GM12878 (cell line): ENCODE measurements around the gene NEK8. TPM values are rescaled to one million over a fixed set of nuclear protein-coding genes. Genes with fewer than 3 reads are reported as not detected.

Source experiments
- ATAC-seq: fragments of 200-7000 bp; cut with Tn5 transposase; 3 replicates; pipeline ENCODE4 v1.9.1; 2020; ENCODE audit warnings: mild to moderate bottlenecking, moderate library complexity
- BruUV-seq: library from RNA; stranded (reverse); fragments of 400-500 nt; replicated peaks from 2 replicates; lab custom pipeline; 2021; lab: Mats Ljungman, UMichigan
- CTCF ChIA-PET: fragments of 300-600 bp; sonication (Branson Sonifier 250); formaldehyde crosslinking; extraction: SDS; loops from one replicate; lab custom pipeline; 2021; ENCODE audit warnings: inconsistent platforms; lab: Yijun Ruan, JAX
- POLR2A ChIA-PET: fragments of 350-600 bp; formaldehyde crosslinking; extraction: SDS; loops from one replicate; lab custom pipeline; 2021; ENCODE audit warnings: inconsistent platforms; lab: Charles Lee
- RAD21 ChIA-PET: fragments of 300-600 bp; sonication (Branson Sonifier 250); formaldehyde crosslinking; loops from one replicate; lab custom pipeline; 2023; ENCODE audit warnings: antibody characterized with exemption; ENCODE audit not compliant: unreplicated experiment; lab: Charles Lee
- SMC1A ChIA-PET: fragments of 300-600 bp; sonication (Branson Sonifier 250); formaldehyde crosslinking; loops from one replicate; lab custom pipeline; 2023; ENCODE audit not compliant: unreplicated experiment, uncharacterized antibody; lab: Charles Lee
- DNase-seq: peaks from one replicate; pipeline ENCODE4 v3.0.0-alpha.2; 2011; ENCODE audit warnings: low read depth, low spot score
- FAIRE-seq: peaks from 3 replicates; lab custom pipeline; 2011; peaks lifted over from hg19 to GRCh38; lab: Jason Lieb, UNC
- H2AFZ ChIP-seq: 2 replicates; pipeline ENCODE4 v1.6.0; 2011; ENCODE audit warnings: low read depth, low read length, control low read depth; ENCODE audit not compliant: control insufficient read depth
- H3K27ac ChIP-seq: 2 replicates; pipeline ENCODE4 v1.5.1; 2011; ENCODE audit warnings: control low read depth; ENCODE audit not compliant: control insufficient read depth, insufficient read depth
- H3K27me3 ChIP-seq, 2 experiments: replicated peaks in 1 of 2; 2 replicates each; pipeline versions ENCODE4 v1.6.0 to v1.6.1; 2011; ENCODE audit warnings: low read length in 1 of 2; ENCODE audit not compliant: control insufficient read depth in 2 of 2, insufficient read depth in 2 of 2
- H3K36me3 ChIP-seq, 2 experiments: 2 replicates each; pipeline ENCODE4 v1.5.1; 2011; ENCODE audit warnings: low read length in 1 of 2; ENCODE audit not compliant: control insufficient read depth in 2 of 2, insufficient read depth in 2 of 2
- H3K4me1 ChIP-seq: 2 replicates; pipeline ENCODE4 v1.6.1; 2011; ENCODE audit warnings: mild to moderate bottlenecking, low read length, moderate library complexity, mixed read lengths; ENCODE audit not compliant: control insufficient read depth, insufficient read depth
- H3K4me2 ChIP-seq: 2 replicates; pipeline ENCODE4 v1.6.0; 2011; ENCODE audit warnings: control low read depth; ENCODE audit not compliant: control insufficient read depth, insufficient read depth
- H3K4me3 ChIP-seq: fragments of 200-600 bp; sonication (generic); 2 replicates; pipeline ENCODE4 v1.5.1; 2016
- H3K79me2 ChIP-seq: 2 replicates; pipeline ENCODE4 v1.6.0; 2011; ENCODE audit warnings: low read length; ENCODE audit not compliant: control insufficient read depth, insufficient read depth
- H3K9ac ChIP-seq: 2 replicates; pipeline ENCODE4 v1.8.0; 2011; ENCODE audit warnings: low read length, control low read depth, mixed read lengths; ENCODE audit not compliant: control insufficient read depth, insufficient read depth
- H3K9me3 ChIP-seq: replicated peaks from 3 replicates; pipeline ENCODE4 v1.5.1; 2011; ENCODE audit warnings: mild to moderate bottlenecking, low read length; ENCODE audit not compliant: control insufficient read depth, insufficient read depth
- H4K20me1 ChIP-seq: 2 replicates; pipeline ENCODE4 v1.6.0; 2011; ENCODE audit not compliant: control insufficient read depth, insufficient read depth
- BRCA1 ChIP-seq: IDR thresholded peaks from 2 replicates; pipeline ENCODE4 v1.6.1; 2011; ENCODE audit warnings: low read depth, low read length, improper control_type of control experiment
- KAT2A ChIP-seq: conservative IDR thresholded peaks from 2 replicates; pipeline ENCODE4 v1.6.1; 2011; ENCODE audit warnings: low read depth, low read length; ENCODE audit not compliant: control insufficient read depth
- MYC ChIP-seq: IDR thresholded peaks from 2 replicates; pipeline ENCODE4 v1.6.1; 2011; ENCODE audit warnings: mild to moderate bottlenecking, low read length, moderate library complexity, inconsistent platforms; ENCODE audit not compliant: insufficient read depth, insufficient replicate concordance, insufficient read length, severe bottlenecking
- WGBS: methylation state at CpG from one replicate; pipeline ENCODE4 v1.1.6; 2016; ENCODE audit warnings: low lambda C conversion rate; ENCODE audit not compliant: insufficient replicate concordance, insufficient coverage; ENCODE audit errors: missing lambda C conversion rate; 5-methylcytosine and 5-hydroxymethylcytosine counted together
- in situ Hi-C: fragments of 300-500 bp; cut with MboI; formaldehyde crosslinking; loops from 9 replicates; pipeline ENCODE4 v1.14.3; 2018; ENCODE audit warnings: mixed read lengths
- intact Hi-C: fragments of 100-400 bp; cut with micrococcal nuclease; formaldehyde crosslinking; loops from one replicate; pipeline ENCODE4 v1.14.2; 2022; ENCODE audit not compliant: unreplicated experiment
- polyA plus RNA-seq, 11 experiments: library from polyadenylated mRNA; depleted of rRNA in 4 of 11; unstranded in 6 of 11; stranded (reverse) in 5 of 11; fragments of >200 nt; fragmentation: Nextera tagmentation in 4 of 11; fragmentation: Illumina TruSeq in 1 of 11; extraction: Ambion mirVana in 4 of 11; extraction: Trizol in 1 of 11; gene quantifications; 1 replicate in 1 of 11; 2 replicates in 10 of 11; pipeline versions ENCODE4 v1.2.1 to v1.2.3, GENCODE V29; 2011 to 2016; ENCODE audit warnings: inconsistent platforms in 2 of 11, missing spikeins in 2 of 11, low read depth in 1 of 11
- total RNA-seq, 4 experiments: library from RNA; depleted of rRNA in 3 of 4; stranded (reverse); fragments of >200 nt in 3 of 4; fragmentation: Illumina TruSeq in 1 of 4; extraction: Trizol in 1 of 4; gene quantifications; 2 replicates each; pipeline versions ENCODE4 v1.2.1 to v1.2.3, GENCODE V29; 2013 to 2021
- TF ChIP-seq, protein P1 (sequence below): fragments of 150-350 bp; IDR thresholded peaks from 2 replicates; pipeline ENCODE4 v1.6.1; 2016; ENCODE audit warnings: low read depth, low read length
- TF ChIP-seq, protein P2 (sequence below): fragments of 450-650 bp; IDR thresholded peaks from 2 replicates; pipeline ENCODE4 v1.6.1; 2017; ENCODE audit warnings: borderline replicate concordance
- TF ChIP-seq, protein P3 (sequence below): fragments of 450-650 bp; IDR thresholded peaks from 2 replicates; pipeline ENCODE4 v1.6.1; 2018; ENCODE audit warnings: borderline replicate concordance, mild to moderate bottlenecking; ENCODE audit not compliant: partially characterized antibody
- TF ChIP-seq, protein P4 (sequence below): IDR thresholded peaks from 2 replicates; pipeline ENCODE4 v1.6.1; 2012; ENCODE audit warnings: improper control_type of control experiment, low read depth, low read length; ENCODE audit not compliant: insufficient replicate concordance

NEK8 gene
- total and polyA plus RNA-seq, 10 of the 15 experiments (the other 5 are each of a cell fraction or from before 2014, with no cell fraction given) = 2.3 to 14.3 (median 9.4) TPM

DNA sequence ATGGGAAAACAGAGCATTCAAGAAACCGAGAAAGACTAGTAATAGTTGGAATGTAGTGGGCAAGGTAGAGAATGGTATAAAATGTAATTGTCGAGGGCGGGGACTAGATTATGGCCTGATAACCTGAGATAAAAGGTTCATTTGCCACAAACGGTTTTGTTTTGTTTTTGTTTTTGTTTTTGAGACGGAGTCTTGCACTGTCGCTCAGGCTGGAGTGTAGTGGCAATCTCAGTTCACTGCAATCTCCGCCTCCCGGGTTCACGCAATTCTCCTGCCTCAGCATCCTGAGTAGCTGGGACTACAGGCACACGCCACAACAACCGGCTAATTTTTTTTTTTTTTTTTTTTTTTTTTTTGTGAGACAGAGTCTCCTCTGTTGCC lies 1.4 kb downstream of the NEK8 start (continued):
- TF ChIP-seq, protein P1, sequence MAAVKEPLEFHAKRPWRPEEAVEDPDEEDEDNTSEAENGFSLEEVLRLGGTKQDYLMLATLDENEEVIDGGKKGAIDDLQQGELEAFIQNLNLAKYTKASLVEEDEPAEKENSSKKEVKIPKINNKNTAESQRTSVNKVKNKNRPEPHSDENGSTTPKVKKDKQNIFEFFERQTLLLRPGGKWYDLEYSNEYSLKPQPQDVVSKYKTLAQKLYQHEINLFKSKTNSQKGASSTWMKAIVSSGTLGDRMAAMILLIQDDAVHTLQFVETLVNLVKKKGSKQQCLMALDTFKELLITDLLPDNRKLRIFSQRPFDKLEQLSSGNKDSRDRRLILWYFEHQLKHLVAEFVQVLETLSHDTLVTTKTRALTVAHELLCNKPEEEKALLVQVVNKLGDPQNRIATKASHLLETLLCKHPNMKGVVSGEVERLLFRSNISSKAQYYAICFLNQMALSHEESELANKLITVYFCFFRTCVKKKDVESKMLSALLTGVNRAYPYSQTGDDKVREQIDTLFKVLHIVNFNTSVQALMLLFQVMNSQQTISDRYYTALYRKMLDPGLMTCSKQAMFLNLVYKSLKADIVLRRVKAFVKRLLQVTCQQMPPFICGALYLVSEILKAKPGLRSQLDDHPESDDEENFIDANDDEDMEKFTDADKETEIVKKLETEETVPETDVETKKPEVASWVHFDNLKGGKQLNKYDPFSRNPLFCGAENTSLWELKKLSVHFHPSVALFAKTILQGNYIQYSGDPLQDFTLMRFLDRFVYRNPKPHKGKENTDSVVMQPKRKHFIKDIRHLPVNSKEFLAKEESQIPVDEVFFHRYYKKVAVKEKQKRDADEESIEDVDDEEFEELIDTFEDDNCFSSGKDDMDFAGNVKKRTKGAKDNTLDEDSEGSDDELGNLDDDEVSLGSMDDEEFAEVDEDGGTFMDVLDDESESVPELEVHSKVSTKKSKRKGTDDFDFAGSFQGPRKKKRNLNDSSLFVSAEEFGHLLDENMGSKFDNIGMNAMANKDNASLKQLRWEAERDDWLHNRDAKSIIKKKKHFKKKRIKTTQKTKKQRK = no peak
- TF ChIP-seq BRCA1 = no peak

DNA sequence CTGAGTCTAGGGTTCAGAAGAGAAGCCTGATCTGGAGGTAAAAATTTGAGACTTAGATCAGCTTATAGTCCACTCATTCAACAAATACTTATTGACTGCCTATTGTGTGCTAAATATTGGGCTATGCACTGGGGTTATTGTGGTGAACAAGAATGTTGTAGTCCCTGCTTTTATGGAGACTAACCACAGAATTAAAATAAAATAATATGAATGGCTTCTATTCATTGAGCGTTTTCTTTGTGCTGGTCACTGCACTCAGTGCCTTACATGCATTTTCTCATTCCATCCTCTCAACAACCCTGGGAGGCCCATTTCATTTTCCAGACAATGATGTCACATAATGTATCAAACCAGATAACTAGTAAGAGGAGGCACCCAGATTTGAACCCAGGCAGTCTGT lies 4.8 kb downstream of the NEK8 start:
- H2AFZ ChIP-seq = no peak overlapping the region
- peaks cover 0 to 3% of the 10 kb centered on the region in 2 experiments; a peak in 1 of 4 replicates for H3K36me3 ChIP-seq
- no peaks in the 10 kb centered on the region for H3K27me3 ChIP-seq
- DNase-seq (no peak), ATAC-seq (no peak), FAIRE-seq (no peak)
- no peak overlapping the region for H3K27ac ChIP-seq
- WGBS = 33% methylated on average over 1 of the region's 1 CpG
- SMC1A ChIA-PET = interaction anchor here (1.1 to 11.3 kb wide), 2 partner anchors 12 to 22 kb away, joined by 3 to 326 read pairs; partner anchors contain the start of genes PROCA1 and TRAF4
- RAD21 ChIA-PET = interaction anchor here (1.0 kb wide), 1 partner anchor 18 kb away, joined by 3 read pairs; no protein-coding TSS in a partner anchor
- peaks cover 6% of the 10 kb centered on the region; the same call in 2 of the 3 replicates for H3K9me3 ChIP-seq
- intact Hi-C loops (no loop called here), in situ Hi-C loops (loop anchor here (25.0 kb wide), 1 partner anchor 1271 kb away; the partner anchor contains the start of gene KSR1)
- no TSS peak for BruUV-seq
- POLR2A ChIA-PET = interaction anchor here (0.6 to 17.2 kb wide), 3 partner anchors 11 to 139 kb away, joined by 3 to 485 read pairs (median 4); partner anchors contain the start of gene TRAF4
- H3K79me2 ChIP-seq = peaks cover 6% of the 10 kb centered on the region
- no peak overlapping the region for H3K4me2 ChIP-seq
- H3K4me1 ChIP-seq = peaks cover 37% of the 10 kb centered on the region
- CTCF ChIA-PET = interaction anchor here (1.3 kb wide), 1 partner anchor 16 kb away, joined by 4 read pairs; no protein-coding TSS in a partner anchor
- H3K9ac ChIP-seq = no peak overlapping the region
- H4K20me1 ChIP-seq = no peaks in the 10 kb centered on the region
- H3K4me3 ChIP-seq = no peak overlapping the region
- no peak for TF ChIP-seq MYC
- TF ChIP-seq KAT2A = no peak
- TF ChIP-seq, protein P2, sequence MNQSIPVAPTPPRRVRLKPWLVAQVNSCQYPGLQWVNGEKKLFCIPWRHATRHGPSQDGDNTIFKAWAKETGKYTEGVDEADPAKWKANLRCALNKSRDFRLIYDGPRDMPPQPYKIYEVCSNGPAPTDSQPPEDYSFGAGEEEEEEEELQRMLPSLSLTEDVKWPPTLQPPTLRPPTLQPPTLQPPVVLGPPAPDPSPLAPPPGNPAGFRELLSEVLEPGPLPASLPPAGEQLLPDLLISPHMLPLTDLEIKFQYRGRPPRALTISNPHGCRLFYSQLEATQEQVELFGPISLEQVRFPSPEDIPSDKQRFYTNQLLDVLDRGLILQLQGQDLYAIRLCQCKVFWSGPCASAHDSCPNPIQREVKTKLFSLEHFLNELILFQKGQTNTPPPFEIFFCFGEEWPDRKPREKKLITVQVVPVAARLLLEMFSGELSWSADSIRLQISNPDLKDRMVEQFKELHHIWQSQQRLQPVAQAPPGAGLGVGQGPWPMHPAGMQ = no peak
- TF ChIP-seq, protein P3, sequence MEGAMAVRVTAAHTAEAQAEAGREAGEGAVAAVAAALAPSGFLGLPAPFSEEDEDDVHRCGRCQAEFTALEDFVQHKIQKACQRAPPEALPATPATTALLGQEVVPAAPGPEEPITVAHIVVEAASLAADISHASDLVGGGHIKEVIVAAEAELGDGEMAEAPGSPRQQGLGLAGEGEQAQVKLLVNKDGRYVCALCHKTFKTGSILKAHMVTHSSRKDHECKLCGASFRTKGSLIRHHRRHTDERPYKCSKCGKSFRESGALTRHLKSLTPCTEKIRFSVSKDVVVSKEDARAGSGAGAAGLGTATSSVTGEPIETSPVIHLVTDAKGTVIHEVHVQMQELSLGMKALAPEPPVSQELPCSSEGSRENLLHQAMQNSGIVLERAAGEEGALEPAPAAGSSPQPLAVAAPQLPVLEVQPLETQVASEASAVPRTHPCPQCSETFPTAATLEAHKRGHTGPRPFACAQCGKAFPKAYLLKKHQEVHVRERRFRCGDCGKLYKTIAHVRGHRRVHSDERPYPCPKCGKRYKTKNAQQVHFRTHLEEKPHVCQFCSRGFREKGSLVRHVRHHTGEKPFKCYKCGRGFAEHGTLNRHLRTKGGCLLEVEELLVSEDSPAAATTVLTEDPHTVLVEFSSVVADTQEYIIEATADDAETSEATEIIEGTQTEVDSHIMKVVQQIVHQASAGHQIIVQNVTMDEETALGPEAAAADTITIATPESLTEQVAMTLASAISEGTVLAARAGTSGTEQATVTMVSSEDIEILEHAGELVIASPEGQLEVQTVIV = no peak
- TF ChIP-seq, protein P4, sequence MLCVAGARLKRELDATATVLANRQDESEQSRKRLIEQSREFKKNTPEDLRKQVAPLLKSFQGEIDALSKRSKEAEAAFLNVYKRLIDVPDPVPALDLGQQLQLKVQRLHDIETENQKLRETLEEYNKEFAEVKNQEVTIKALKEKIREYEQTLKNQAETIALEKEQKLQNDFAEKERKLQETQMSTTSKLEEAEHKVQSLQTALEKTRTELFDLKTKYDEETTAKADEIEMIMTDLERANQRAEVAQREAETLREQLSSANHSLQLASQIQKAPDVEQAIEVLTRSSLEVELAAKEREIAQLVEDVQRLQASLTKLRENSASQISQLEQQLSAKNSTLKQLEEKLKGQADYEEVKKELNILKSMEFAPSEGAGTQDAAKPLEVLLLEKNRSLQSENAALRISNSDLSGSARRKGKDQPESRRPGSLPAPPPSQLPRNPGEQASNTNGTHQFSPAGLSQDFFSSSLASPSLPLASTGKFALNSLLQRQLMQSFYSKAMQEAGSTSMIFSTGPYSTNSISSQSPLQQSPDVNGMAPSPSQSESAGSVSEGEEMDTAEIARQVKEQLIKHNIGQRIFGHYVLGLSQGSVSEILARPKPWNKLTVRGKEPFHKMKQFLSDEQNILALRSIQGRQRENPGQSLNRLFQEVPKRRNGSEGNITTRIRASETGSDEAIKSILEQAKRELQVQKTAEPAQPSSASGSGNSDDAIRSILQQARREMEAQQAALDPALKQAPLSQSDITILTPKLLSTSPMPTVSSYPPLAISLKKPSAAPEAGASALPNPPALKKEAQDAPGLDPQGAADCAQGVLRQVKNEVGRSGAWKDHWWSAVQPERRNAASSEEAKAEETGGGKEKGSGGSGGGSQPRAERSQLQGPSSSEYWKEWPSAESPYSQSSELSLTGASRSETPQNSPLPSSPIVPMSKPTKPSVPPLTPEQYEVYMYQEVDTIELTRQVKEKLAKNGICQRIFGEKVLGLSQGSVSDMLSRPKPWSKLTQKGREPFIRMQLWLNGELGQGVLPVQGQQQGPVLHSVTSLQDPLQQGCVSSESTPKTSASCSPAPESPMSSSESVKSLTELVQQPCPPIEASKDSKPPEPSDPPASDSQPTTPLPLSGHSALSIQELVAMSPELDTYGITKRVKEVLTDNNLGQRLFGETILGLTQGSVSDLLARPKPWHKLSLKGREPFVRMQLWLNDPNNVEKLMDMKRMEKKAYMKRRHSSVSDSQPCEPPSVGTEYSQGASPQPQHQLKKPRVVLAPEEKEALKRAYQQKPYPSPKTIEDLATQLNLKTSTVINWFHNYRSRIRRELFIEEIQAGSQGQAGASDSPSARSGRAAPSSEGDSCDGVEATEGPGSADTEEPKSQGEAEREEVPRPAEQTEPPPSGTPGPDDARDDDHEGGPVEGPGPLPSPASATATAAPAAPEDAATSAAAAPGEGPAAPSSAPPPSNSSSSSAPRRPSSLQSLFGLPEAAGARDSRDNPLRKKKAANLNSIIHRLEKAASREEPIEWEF = no peak
